NT2/D1 (cell line): ENCODE data around the gene DNAJC2.

Experiments
- YY1 ChIP-seq: IDR thresholded peaks from 2 replicates; pipeline ENCODE4 v1.6.1; 2011; ENCODE audit not compliant: insufficient read length, insufficient read depth
- ZNF274 ChIP-seq: IDR thresholded peaks from 2 replicates; pipeline ENCODE4 v1.6.1; 2011; ENCODE audit warnings: mild to moderate bottlenecking, low read depth, low read length

GRCh38 chr7:103325744-103326143 is 18.8 kb downstream of the DNAJC2 start:
- TF ChIP-seq ZNF274 (no peak), YY1 (no peak)
